IMR-90 (cell line): ENCODE results near the gene USF1. TPM values are rescaled to one million over a fixed set of nuclear protein-coding genes. Genes with fewer than 3 reads are reported as not detected.

Experiments
- ATAC-seq: fragments of 200-7000 bp; cut with Tn5 transposase; 2 replicates; pipeline ENCODE4 v1.9.1; 2020; ENCODE audit warnings: low read depth, mild to moderate bottlenecking, moderate library complexity
- BruUV-seq: library from RNA; stranded (reverse); fragments of 400-500 nt; replicated peaks from 2 replicates; lab custom pipeline; 2021; lab: Mats Ljungman, UMichigan
- CTCF ChIA-PET: fragments of 300-600 bp; formaldehyde crosslinking; extraction: SDS; loops from one replicate; lab custom pipeline; 2021; ENCODE audit warnings: antibody characterized with exemption; lab: Yijun Ruan, JAX
- POLR2A ChIA-PET: fragments of 300-600 bp; sonication (Branson Sonifier 250); formaldehyde crosslinking; loops from one replicate; lab custom pipeline; 2022; ENCODE audit warnings: antibody characterized with exemption; ENCODE audit not compliant: unreplicated experiment; lab: Charles Lee
- DNase-seq: peaks from one replicate; pipeline ENCODE4 v3.0.0; 2013
- H2AFZ ChIP-seq: replicated peaks from 2 replicates; pipeline ENCODE3; 2013; ENCODE audit warnings: low read length, mild to moderate bottlenecking; ENCODE audit not compliant: poor library complexity
- H2AK5ac ChIP-seq: 2 replicates; pipeline ENCODE4 v1.6.1; 2013; ENCODE audit warnings: low read depth, low read length, inconsistent platforms
- H2AK9ac ChIP-seq: replicated peaks from 2 replicates; pipeline ENCODE3; 2013; ENCODE audit warnings: mild to moderate bottlenecking, low read depth, low read length, moderate library complexity; ENCODE audit not compliant: poor library complexity
- H2BK120ac ChIP-seq: 2 replicates; pipeline ENCODE4 v1.6.1; 2013; ENCODE audit warnings: low read depth, low read length, inconsistent platforms
- H2BK15ac ChIP-seq: 3 replicates; pipeline ENCODE4 v1.6.1; 2013; ENCODE audit warnings: low read depth, low read length, inconsistent platforms
- H2BK20ac ChIP-seq: 2 replicates; pipeline ENCODE4 v1.6.1; 2013; ENCODE audit warnings: low read depth, mild to moderate bottlenecking, inconsistent platforms, low read length, moderate library complexity
- H2BK5ac ChIP-seq: 2 replicates; pipeline ENCODE4 v1.6.1; 2013; ENCODE audit warnings: mild to moderate bottlenecking, low read depth, low read length, inconsistent platforms; ENCODE audit not compliant: poor library complexity, severe bottlenecking
- H3K14ac ChIP-seq: replicated peaks from 2 replicates; pipeline ENCODE4 v1.6.1; 2013; ENCODE audit warnings: low read depth, low read length, inconsistent platforms
- H3K18ac ChIP-seq: 2 replicates; pipeline ENCODE4 v1.6.1; 2013; ENCODE audit warnings: low read depth, low read length, control low read depth
- H3K23ac ChIP-seq: 2 replicates; pipeline ENCODE4 v1.6.1; 2013; ENCODE audit warnings: low read depth, low read length, inconsistent platforms
- H3K27ac ChIP-seq: 2 replicates; pipeline ENCODE4 v1.5.1; 2013; ENCODE audit warnings: mild to moderate bottlenecking, control low read depth, low read length; ENCODE audit not compliant: insufficient read depth
- H3K27me3 ChIP-seq: 2 replicates; pipeline ENCODE4 v1.6.1; 2013; ENCODE audit warnings: low read length; ENCODE audit not compliant: control insufficient read depth, insufficient read depth
- H3K36me3 ChIP-seq: 2 replicates; pipeline ENCODE4 v1.6.1; 2013; ENCODE audit warnings: low read length, mixed read lengths; ENCODE audit not compliant: control insufficient read depth, insufficient read depth
- H3K4ac ChIP-seq: 2 replicates; pipeline ENCODE4 v1.6.1; 2013; ENCODE audit warnings: low read depth, low read length, inconsistent platforms
- H3K4me1 ChIP-seq: 2 replicates; pipeline ENCODE4 v1.6.1; 2013; ENCODE audit warnings: low read length, mixed read lengths; ENCODE audit not compliant: control insufficient read depth, insufficient read depth
- H3K4me2 ChIP-seq: 2 replicates; pipeline ENCODE4 v1.6.1; 2013; ENCODE audit warnings: low read depth, mild to moderate bottlenecking, control low read depth, low read length, moderate library complexity
- H3K4me3 ChIP-seq: 2 replicates; pipeline ENCODE4 v1.5.1; 2013; ENCODE audit warnings: low read depth, mild to moderate bottlenecking, control low read depth, low read length, moderate library complexity; ENCODE audit not compliant: insufficient read depth
- H3K56ac ChIP-seq: 2 replicates; pipeline ENCODE4 v1.6.1; 2013; ENCODE audit warnings: low read length, inconsistent platforms; ENCODE audit not compliant: insufficient read depth; ENCODE audit errors: extremely low read depth
- H3K79me1 ChIP-seq, 2 experiments: 2 replicates each; pipeline ENCODE4 v1.6.1; 2013; ENCODE audit warnings: low read length in 2 of 2, inconsistent platforms in 1 of 2, low read depth in 1 of 2
- H3K9ac ChIP-seq: 2 replicates; pipeline ENCODE4 v1.6.1; 2013; ENCODE audit warnings: low read depth, low read length, control low read depth
- H3K9me1 ChIP-seq: 2 replicates; pipeline ENCODE4 v1.6.1; 2013; ENCODE audit warnings: low read length, inconsistent platforms; ENCODE audit not compliant: insufficient read depth
- H3K9me3 ChIP-seq: 2 replicates; pipeline ENCODE4 v1.6.1; 2013; ENCODE audit warnings: low read length; ENCODE audit not compliant: control insufficient read depth, insufficient read depth
- H4K20me1 ChIP-seq: 2 replicates; pipeline ENCODE4 v1.6.1; 2013; ENCODE audit warnings: low read length, inconsistent platforms; ENCODE audit not compliant: insufficient read depth
- H4K5ac ChIP-seq: 2 replicates; pipeline ENCODE4 v1.6.1; 2013; ENCODE audit warnings: mild to moderate bottlenecking, low read depth, low read length, control low read depth
- H4K8ac ChIP-seq, 2 experiments: 2 replicates each; pipeline ENCODE4 v1.6.1; 2013; ENCODE audit warnings: low read depth in 2 of 2, low read length in 2 of 2, control low read depth in 1 of 2, inconsistent platforms in 1 of 2
- H4K91ac ChIP-seq: 2 replicates; pipeline ENCODE4 v1.6.1; 2013; ENCODE audit warnings: low read depth, low read length, inconsistent platforms; ENCODE audit not compliant: insufficient read depth
- BHLHE40 ChIP-seq: fragments of 150-350 bp; IDR thresholded peaks from 2 replicates; pipeline ENCODE4 v1.6.1; 2016; ENCODE audit warnings: mild to moderate bottlenecking, low read depth, low read length
- CEBPB ChIP-seq: IDR thresholded peaks from 2 replicates; pipeline ENCODE4 v1.6.1; 2012; ENCODE audit warnings: low read depth, low read length, improper control_type of control experiment
- CHD1 ChIP-seq: IDR thresholded peaks from 2 replicates; pipeline ENCODE4 v1.6.1; 2012; ENCODE audit warnings: low read depth, low read length, improper control_type of control experiment
- ELK1 ChIP-seq: fragments of 150-350 bp; IDR thresholded peaks from 2 replicates; pipeline ENCODE4 v1.6.1; 2016; ENCODE audit warnings: low read depth, mild to moderate bottlenecking, low read length, moderate library complexity, borderline replicate concordance
- FOS ChIP-seq: fragments of 150-350 bp; IDR thresholded peaks from 2 replicates; pipeline ENCODE4 v1.6.1; 2016; ENCODE audit warnings: low read depth, low read length
- MAFK ChIP-seq: IDR thresholded peaks from 2 replicates; pipeline ENCODE4 v1.6.1; 2012; ENCODE audit warnings: low read depth, low read length, improper control_type of control experiment
- MAZ ChIP-seq: IDR thresholded peaks from 2 replicates; pipeline ENCODE4 v1.6.1; 2012; ENCODE audit warnings: low read depth, mild to moderate bottlenecking, low read length, improper control_type of control experiment, moderate library complexity, borderline replicate concordance
- MXI1 ChIP-seq: IDR thresholded peaks from 2 replicates; pipeline ENCODE4 v1.6.1; 2012; ENCODE audit warnings: low read depth, mild to moderate bottlenecking, low read length, moderate library complexity, borderline replicate concordance
- NFE2L2 ChIP-seq: fragments of 150-350 bp; IDR thresholded peaks from 2 replicates; pipeline ENCODE4 v1.6.1; 2016; ENCODE audit warnings: low read depth, mild to moderate bottlenecking, low read length
- POLR2A ChIP-seq: IDR thresholded peaks from 2 replicates; pipeline ENCODE4 v1.6.1; 2012; ENCODE audit warnings: mild to moderate bottlenecking, low read depth, low read length
- RAD21 ChIP-seq: IDR thresholded peaks from 2 replicates; pipeline ENCODE4 v1.6.1; 2012; ENCODE audit warnings: low read length, improper control_type of control experiment
- RCOR1 ChIP-seq: IDR thresholded peaks from 2 replicates; pipeline ENCODE4 v1.6.1; 2012; ENCODE audit warnings: mild to moderate bottlenecking, low read length, improper control_type of control experiment; ENCODE audit not compliant: insufficient replicate concordance
- RFX5 ChIP-seq: IDR thresholded peaks from 2 replicates; pipeline ENCODE4 v1.8.0; 2012; ENCODE audit warnings: low read depth, mild to moderate bottlenecking, low read length, moderate library complexity
- SMC3 ChIP-seq: fragments of 150-350 bp; IDR thresholded peaks from 2 replicates; pipeline ENCODE4 v1.6.1; 2016; ENCODE audit warnings: low read depth, mild to moderate bottlenecking, antibody characterized with exemption, low read length, moderate library complexity
- USF2 ChIP-seq: fragments of 150-350 bp; IDR thresholded peaks from 2 replicates; pipeline ENCODE4 v1.6.1; 2017; ENCODE audit warnings: mild to moderate bottlenecking, antibody characterized with exemption, low read length, low read depth
- WGBS, 2 experiments: methylation state at CpG; one replicate each; pipeline versions ENCODE4 v1.1.5 to v1.1.7; 2013; ENCODE audit warnings: missing lambda C conversion rate in 2 of 2; ENCODE audit not compliant: insufficient read length in 1 of 2; ENCODE audit errors: extremely low coverage in 2 of 2; 5-methylcytosine and 5-hydroxymethylcytosine counted together
- dilution Hi-C: fragments of 300-500 bp; cut with HindIII; formaldehyde crosslinking; loops from one replicate; pipeline ENCODE4 v1.14.3; 2018; ENCODE audit warnings: low sequenced_read_pairs; ENCODE audit not compliant: unreplicated experiment
- in situ Hi-C: fragments of 300-500 bp; cut with MboI; formaldehyde crosslinking; loops from 3 replicates; pipeline ENCODE4 v1.14.3; 2019; ENCODE audit warnings: low sequenced_read_pairs, inconsistent platforms, mixed read lengths
- intact Hi-C: fragments of 100-400 bp; cut with micrococcal nuclease; formaldehyde crosslinking; loops from 2 replicates; pipeline ENCODE4 v1.10.0; 2022
- polyA plus RNA-seq, 3 experiments: library from polyadenylated mRNA; depleted of rRNA; stranded (reverse); fragments of >200 nt; gene quantifications; 2 replicates each; pipeline ENCODE4 v1.2.3, GENCODE V29; 2012; ENCODE audit warnings: low replicate concordance in 1 of 3
- total RNA-seq: library from RNA; depleted of rRNA; stranded (reverse); fragments of >200 nt; gene quantifications from 2 replicates; pipeline ENCODE4 v1.2.3, GENCODE V29; 2012
- TF ChIP-seq, protein P1 (sequence below): conservative IDR thresholded peaks from 2 replicates; pipeline ENCODE4 v1.5.1; 2012; ENCODE audit warnings: mild to moderate bottlenecking, low read depth, low read length, improper control_type of control experiment

USF1 gene
- total and polyA plus RNA-seq, 2 of the 4 experiments (the other 2 are of a cell fraction): 37.1 to 78.9 TPM

- Histone ChIP-seq H3K4me1 (no peaks in the 10 kb centered on the region), H3K14ac (no peak overlapping the region), H4K5ac (no peak overlapping the region), H3K9me3 (no peaks in the 10 kb centered on the region), H2BK120ac (no peak overlapping the region), H4K91ac (no peak overlapping the region), H2AK5ac (no peak overlapping the region), H4K8ac (no peak overlapping the region), H3K9ac (no peak overlapping the region), H2AK9ac (no peak overlapping the region), H4K20me1 (no peaks in the 10 kb centered on the region), H3K79me1 (no peaks in the 10 kb centered on the region), H2AFZ (no peak overlapping the region), H2BK20ac (no peak overlapping the region), H3K4ac (no peak overlapping the region), H3K27me3 (no peaks in the 10 kb centered on the region), H3K4me3 (no peak overlapping the region), H3K9me1 (no peaks in the 10 kb centered on the region), H2BK15ac (no peak overlapping the region), H3K56ac (no peak overlapping the region), H2BK5ac (no peak overlapping the region), H3K36me3 (no peaks in the 10 kb centered on the region), H3K18ac (no peak overlapping the region), H3K27ac (no peak overlapping the region), H3K4me2 (no peak overlapping the region), H3K23ac (no peak overlapping the region)
- dilution Hi-C loops (no loop called here), in situ Hi-C loops (no loop called here), intact Hi-C loops (no loop called here)
- ChIA-PET CTCF (no interaction called here), POLR2A (no interaction called here)
- BruUV-seq: no TSS peak
- DNase-seq (no peak), ATAC-seq (no peak)
- no CpG with 5 or more reads among the region's 2 CpGs for WGBS, 2 experiments
- TF ChIP-seq MXI1 (no peak), ELK1 (no peak), FOS (no peak), CEBPB (no peak), SMC3 (no peak), RAD21 (no peak), POLR2A (no peak), RFX5 (no peak), USF2 (no peak), MAZ (no peak), BHLHE40 (no peak), RCOR1 (no peak), NFE2L2 (no peak), CHD1 (no peak), MAFK (no peak)
- TF ChIP-seq, protein P1, sequence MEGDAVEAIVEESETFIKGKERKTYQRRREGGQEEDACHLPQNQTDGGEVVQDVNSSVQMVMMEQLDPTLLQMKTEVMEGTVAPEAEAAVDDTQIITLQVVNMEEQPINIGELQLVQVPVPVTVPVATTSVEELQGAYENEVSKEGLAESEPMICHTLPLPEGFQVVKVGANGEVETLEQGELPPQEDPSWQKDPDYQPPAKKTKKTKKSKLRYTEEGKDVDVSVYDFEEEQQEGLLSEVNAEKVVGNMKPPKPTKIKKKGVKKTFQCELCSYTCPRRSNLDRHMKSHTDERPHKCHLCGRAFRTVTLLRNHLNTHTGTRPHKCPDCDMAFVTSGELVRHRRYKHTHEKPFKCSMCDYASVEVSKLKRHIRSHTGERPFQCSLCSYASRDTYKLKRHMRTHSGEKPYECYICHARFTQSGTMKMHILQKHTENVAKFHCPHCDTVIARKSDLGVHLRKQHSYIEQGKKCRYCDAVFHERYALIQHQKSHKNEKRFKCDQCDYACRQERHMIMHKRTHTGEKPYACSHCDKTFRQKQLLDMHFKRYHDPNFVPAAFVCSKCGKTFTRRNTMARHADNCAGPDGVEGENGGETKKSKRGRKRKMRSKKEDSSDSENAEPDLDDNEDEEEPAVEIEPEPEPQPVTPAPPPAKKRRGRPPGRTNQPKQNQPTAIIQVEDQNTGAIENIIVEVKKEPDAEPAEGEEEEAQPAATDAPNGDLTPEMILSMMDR: no peak
These were observed 13.9 kb downstream of the USF1 start for GRCh38 chr1:161031874-161032273.
